T-helper 1 cell treated with Interleukin-12 subunit alpha and Interleukin-12 subunit beta and Interleukin-4 antibody, amounts not matched to agents 30 ng/mL and 1 ng/mL, for 36 hours (primary cell): ENCODE measurements around the gene VPS16. TPM values are rescaled to one million over a fixed set of nuclear protein-coding genes. Genes with fewer than 3 reads are reported as not detected.

Source experiments
- intact Hi-C: fragments of 100-400 bp; cut with micrococcal nuclease; formaldehyde crosslinking; loops from one replicate; pipeline ENCODE4 v1.15.1; 2024
- total RNA-seq: library from RNA; stranded (reverse); gene quantifications from 2 replicates; pipeline ENCODE4 v1.2.3, GENCODE V29; 2022

VPS16 gene
- total RNA-seq, 1 donor from 2014 or later = 61.1 TPM

DNA sequence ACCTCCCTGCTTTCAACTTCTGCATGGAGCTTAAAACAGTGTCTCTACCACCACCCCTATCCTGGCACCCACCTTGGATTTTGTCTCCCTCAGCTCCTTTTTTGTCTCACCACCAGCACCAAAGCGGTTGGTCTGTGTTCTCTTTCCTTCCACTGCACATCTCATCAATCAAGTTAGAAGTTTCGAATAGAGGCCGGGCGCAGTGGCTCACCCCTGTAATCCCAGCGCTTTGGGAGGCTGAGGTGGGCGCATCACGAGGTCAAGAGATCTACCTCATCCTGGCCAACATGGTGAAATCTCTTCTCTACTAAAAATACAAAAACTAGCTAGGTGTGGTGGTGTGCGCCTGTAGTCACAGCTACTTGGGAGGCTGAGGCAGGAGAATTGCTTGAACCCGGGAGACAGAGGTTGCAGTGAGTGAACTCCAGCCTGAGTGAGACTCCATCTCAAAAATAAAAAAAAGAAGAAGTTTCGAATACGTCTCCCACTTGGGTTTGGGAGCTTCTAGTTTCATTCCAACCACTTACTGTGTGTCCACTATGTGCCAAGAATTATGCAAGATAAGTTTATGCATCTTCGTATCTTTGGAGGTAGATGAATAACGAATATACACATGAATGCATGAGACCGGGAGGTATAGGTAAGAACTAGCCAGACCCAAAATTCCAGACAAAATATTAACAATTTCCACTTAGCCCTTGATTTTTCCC lies 6.0 kb upstream of the VPS16 start:
- intact Hi-C loops = no loop called here

- intact Hi-C loops = no loop called here
Measured at GRCh38 chr20:2835331-2835796, 5.2 kb upstream of the VPS16 start.

DNA sequence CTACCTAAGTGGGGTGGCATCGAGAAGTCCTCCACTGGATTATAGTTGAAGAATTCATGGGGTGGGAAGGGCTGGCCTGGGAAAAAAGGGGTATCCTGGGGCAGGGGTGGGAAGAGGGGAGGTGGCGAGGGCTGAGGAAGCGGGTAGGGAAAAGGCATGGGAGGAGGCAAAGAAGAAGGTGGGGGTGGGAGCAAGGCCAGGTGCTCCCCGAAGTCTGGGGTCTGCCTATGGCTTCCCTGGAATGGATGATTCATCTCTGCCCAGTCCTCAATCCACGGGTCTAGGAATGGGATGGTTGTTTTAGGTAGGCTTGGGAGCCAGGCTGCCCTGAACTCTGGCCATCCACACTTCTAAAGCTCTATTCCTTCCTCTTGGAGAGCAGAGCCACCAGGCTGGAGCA lies 4.5 kb upstream of the VPS16 start:
- intact Hi-C loops = no loop called here

DNA sequence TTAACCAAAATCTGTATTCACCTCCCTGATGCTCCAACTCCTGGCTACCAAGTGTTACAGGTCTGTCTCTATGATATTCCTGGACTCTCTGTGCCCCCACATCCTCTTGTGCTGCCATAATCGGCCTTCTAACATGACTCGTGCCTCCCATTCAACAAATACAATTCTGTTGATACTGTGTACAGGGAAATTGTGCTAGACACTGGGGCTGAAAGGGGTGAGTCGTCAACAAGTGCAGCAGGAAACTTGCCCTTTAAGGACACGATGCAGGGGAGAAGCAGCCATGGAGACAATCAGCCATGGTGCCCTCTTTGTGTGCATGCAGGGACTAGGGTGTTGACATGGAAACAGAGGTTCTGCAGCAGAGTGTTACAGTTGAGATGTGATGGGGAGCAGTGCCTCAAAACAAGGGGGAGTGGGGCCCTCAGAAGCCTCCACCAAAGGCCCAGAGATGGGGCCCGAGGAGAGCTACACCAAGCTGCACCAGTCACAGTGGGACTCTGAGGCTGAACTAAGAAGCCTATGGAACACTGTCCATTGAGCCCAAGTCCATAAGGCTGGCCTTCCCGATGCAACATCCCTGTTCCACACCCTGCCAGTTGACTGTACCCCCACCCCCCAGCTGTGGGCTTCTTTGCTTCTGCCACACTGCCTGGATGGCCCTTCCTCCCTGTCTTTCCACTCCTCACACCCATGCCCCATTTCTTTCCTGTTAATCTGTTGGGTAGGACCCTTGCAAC lies 3.2 kb upstream of the VPS16 start:
- intact Hi-C loops = no loop called here

GRCh38 chr20:2838170-2838797 lies 2.3 kb upstream of the VPS16 start:
- intact Hi-C loops = no loop called here

DNA sequence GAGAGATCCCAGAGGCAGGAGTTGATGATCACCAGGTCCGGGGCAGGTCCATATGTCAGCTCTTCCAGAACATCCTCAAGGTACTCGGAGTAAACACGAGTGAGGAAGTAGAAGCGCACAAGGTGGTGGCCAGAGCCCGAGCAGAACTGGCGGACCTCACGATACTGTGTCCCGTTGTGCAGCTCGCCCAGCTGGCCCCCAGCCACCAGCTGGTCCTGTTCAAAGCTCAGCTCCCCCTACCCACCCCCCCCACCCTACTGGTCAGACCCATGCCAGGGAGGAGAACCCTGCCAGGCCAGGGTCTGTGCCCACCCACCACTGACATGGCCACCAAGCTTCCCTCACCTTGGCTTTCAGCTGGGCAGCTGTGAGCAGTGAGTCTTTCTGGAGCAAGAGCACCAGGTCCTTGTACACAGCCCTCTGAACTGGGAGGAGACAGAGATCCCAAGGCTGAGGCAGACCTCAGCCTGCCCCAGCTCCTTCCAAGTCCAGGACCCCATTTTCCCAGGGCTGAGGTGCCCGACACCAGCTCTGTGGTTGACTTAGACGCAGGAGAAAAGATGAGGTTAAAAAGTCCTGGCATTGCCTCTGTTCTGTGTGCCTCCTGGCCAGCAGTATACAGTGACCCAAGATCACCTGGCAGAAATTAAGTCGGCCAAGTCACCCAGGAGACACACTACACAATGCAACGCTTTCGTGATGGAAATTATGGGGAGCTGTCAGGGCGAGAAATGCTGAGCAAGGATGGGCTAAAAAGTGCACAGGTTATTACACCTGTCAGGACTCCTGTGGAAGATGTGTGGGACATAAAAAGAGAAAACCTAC lies 1.5 kb upstream of the VPS16 start:
- intact Hi-C loops = no loop called here

DNA sequence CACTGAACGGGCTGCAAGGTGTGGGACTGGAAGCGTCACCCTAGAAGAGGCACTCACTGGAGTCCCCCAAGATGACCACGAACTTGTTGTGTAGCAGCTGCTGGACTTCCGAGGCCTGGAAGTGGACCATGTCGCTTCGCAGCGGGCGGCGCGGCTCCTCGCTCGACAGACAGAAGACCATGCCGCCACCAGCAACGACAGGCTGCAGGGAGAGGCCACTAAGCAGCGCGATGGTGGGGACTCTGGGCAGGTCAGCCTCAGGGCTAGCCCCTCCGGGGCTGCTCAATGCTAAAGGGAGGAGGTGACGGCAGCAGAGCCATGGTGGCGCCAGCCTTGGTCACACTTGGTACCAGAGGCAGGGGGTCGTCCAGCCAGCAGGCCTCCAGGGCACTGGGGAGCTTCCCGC lies 810 bp upstream of the VPS16 start:
- intact Hi-C loops = loop anchor here (1.0 to 10.0 kb wide), 7 partner anchors 7 to 735 kb away; partner anchors contain the start of genes IDH3B, NOP56, PTPRA and STK35

- intact Hi-C loops = loop anchor here (1.0 to 10.0 kb wide), 8 partner anchors 9 to 736 kb away; partner anchors contain the start of genes IDH3B, NOP56, PTPRA and STK35
Measured at GRCh38 chr20:2840967-2841531, 504 bp downstream of the VPS16 start.

GRCh38 chr20:2845607-2846006 lies 5.1 kb downstream of the VPS16 start:
- intact Hi-C loops = loop anchor here (10.0 kb wide), 1 partner anchor 741 kb away; the partner anchor contains the start of gene STK35

DNA sequence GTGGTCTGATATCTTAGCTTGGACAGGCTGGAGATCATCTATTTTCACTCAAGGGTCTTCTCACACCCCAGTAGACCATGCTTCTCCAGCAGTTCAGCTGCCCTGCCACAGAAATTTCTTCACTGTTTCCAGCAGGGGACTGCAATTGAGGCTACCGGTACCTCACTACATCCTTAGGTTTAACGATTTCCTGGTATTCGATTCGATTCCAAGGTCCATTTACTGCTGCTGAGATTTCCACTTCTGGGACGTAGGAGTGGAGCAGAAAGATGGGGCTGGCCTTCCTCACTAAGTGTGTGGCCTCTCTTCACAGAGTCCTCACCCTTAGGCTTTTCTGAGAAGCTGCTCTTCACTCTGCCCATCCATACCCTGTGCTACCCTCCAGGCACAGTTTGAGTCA lies 6.2 kb downstream of the VPS16 start:
- intact Hi-C loops = loop anchor here (10.0 kb wide), 1 partner anchor 742 kb away; the partner anchor contains the start of gene STK35

GRCh38 chr20:2847802-2848201 lies 7.3 kb downstream of the VPS16 start:
- intact Hi-C loops = loop anchor here (10.0 kb wide), 1 partner anchor 743 kb away; the partner anchor contains the start of gene STK35

DNA sequence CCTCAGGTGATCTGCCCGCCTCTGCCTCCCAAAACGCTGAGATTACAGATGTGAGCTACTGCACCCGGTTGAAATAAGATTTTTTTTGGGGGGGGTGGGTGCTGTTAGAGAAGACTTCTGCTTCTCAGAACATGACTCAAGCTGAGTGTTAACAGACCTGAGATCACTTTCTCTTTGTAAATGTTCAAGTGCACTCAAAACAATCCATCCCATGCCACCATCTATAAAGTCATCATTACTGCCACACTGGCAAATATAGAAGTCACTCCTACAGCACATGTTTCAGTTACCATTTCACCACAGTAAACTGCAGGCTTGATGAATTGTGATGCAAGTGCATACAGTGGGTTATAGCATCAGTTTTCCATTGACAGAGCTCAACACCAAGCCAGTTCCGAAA lies 9.0 kb downstream of the VPS16 start:
- intact Hi-C loops = loop anchor here (10.0 kb wide), 1 partner anchor 745 kb away; the partner anchor contains the start of gene STK35

DNA sequence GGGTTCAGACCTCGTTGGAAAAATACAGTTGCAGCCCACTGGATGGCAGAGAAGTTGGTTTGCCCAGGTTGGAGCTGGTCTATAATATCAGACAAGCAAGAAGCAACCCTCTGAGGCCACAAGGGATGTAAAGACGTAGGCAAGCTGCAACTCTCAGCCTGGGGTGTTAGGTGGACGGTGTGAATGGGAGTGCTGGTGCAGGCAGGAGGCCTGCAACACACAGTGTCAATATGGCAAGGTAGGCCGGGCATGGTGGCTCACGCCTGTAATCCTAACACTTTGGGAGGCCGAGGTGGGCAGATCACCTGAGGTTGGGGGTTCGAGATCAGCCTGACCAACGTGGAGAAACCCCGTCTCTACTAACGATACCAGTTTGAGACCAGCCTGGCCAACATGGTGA lies 10.5 kb downstream of the VPS16 start:
- intact Hi-C loops = loop anchor here (5.0 kb wide), 1 partner anchor 109 kb away; no protein-coding TSS in a partner anchor

GRCh38 chr20:2858591-2858990 lies 18.0 kb downstream of the VPS16 start:
- intact Hi-C loops = no loop called here

DNA sequence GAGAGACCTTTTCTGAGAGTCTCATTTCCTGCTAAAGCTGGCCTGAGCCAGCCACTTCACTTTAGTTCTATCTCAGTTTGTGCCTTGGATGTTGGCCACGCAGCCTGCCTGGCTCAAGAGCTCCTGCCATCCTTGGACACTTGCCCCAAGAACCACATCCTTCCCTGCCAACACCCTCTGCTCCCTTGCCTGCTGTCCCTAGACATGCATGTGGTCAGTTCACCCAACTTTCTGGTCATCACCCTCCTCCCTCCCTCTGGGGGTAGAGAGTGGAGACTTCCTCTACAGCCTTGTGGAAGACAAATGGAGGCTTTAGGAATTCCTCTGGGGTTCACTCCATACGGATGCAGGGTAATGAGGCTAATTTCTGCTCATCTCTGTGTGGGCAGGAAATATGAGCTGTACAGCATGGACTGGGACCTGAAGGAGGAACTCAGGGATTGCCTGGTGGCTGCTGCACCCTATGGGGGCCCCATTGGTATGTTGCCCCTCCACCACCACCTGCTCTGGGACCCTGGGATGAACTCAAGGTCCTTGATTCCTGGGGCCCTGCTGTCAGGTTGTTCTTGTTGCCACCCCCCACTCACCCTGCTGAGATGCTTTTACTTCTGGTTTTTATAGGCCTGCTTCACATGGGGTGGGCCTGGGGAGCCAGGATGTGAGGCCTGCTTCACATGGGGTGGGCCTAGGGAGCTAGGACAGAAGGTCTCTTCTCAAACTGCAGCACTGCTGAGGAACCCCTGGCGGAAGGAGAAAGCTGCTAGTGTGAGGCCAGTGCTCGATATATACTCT lies 19.0 kb downstream of the VPS16 start:
- intact Hi-C loops = no loop called here

DNA sequence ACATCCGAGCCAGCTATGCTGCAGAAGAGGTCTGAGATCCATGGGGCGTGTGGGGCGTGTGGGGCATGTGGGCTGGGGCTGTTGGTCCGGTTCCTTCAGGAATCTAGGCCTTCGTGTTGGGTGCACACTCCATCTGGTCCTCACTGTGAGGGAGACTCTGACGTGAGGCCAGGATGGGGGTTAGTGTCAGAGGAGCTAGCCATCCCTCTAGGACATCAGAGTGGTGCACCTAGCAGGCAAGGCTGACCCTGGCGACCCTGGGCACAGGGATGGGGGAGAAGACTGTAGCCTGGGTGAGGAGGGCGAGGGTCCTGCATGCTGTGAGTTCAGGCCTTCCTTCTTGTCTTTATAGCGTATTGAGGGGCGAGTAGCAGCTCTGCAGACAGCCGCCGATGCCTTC lies 24.1 kb downstream of the VPS16 start:
- intact Hi-C loops = no loop called here

GRCh38 chr20:2865101-2865500 lies 24.6 kb downstream of the VPS16 start:
- intact Hi-C loops = no loop called here

DNA sequence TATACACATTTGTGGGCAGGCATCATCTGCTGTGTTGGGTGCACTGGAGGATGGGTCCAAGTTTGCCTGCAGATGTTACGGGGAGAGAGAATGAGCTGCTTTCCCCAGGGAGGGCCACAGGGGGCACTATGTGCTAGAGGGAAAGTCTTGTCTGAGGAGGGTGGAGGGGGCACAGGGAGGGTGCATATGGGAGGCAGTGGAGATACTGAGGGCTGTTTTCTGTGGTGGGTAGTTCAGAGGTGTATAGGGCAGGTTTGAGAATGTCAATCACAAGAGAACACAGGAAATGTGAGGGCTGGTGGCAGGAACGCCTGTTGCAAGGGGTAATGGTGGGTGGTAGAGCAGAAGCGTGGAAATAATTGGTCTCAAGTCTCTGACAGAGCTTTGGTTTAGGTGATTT lies 25.1 kb downstream of the VPS16 start:
- intact Hi-C loops = no loop called here

- intact Hi-C loops = no loop called here
Measured at GRCh38 chr20:2866236-2866635, 25.7 kb downstream of the VPS16 start.
